ENCODE results near the gene ABL2.

The ABL2 gene

DNA sequence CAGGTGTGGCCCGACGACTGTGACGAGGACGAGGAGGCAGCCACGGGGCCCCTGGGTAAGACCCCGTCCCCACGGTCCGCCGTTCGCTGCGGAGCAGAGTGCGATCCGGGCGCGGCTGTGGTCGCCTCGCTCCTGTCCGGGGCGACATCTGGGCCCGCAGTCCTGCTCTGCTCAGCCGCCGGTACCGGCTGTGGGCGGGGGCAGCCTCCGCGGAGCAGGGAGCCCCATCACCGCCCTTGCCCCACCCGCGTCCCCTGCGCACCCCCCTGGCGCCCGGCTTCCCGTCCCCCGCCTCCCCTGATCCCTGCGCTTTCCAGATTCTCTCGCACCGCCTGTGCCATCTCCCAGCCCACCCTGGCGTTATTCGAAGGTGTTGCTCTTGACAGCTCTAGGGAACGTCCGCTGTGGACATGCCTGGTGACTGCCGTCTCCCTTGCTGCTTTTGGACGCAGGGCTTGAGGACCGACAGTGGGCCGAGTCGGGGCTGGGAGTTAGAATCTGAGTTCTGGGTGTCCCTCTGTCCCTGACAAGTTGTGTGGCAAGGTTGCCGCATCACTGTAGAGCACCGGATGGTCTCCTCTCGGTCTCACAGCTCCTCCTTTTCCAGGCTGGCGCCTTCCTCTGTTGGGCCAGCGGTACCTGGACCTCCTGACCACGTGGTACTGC lies 147.0 kb downstream of the ABL2 start:
- H3K4me3 ChIP-seq (ENCODE audit: low read depth, low read length): peak overlapping the region; percentile 83
- TF ChIP-seq, protein P1, sequence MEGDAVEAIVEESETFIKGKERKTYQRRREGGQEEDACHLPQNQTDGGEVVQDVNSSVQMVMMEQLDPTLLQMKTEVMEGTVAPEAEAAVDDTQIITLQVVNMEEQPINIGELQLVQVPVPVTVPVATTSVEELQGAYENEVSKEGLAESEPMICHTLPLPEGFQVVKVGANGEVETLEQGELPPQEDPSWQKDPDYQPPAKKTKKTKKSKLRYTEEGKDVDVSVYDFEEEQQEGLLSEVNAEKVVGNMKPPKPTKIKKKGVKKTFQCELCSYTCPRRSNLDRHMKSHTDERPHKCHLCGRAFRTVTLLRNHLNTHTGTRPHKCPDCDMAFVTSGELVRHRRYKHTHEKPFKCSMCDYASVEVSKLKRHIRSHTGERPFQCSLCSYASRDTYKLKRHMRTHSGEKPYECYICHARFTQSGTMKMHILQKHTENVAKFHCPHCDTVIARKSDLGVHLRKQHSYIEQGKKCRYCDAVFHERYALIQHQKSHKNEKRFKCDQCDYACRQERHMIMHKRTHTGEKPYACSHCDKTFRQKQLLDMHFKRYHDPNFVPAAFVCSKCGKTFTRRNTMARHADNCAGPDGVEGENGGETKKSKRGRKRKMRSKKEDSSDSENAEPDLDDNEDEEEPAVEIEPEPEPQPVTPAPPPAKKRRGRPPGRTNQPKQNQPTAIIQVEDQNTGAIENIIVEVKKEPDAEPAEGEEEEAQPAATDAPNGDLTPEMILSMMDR (IDR thresholded peaks at IDR 0.05; ENCODE audit: low read depth, low read length): no peak

DNA sequence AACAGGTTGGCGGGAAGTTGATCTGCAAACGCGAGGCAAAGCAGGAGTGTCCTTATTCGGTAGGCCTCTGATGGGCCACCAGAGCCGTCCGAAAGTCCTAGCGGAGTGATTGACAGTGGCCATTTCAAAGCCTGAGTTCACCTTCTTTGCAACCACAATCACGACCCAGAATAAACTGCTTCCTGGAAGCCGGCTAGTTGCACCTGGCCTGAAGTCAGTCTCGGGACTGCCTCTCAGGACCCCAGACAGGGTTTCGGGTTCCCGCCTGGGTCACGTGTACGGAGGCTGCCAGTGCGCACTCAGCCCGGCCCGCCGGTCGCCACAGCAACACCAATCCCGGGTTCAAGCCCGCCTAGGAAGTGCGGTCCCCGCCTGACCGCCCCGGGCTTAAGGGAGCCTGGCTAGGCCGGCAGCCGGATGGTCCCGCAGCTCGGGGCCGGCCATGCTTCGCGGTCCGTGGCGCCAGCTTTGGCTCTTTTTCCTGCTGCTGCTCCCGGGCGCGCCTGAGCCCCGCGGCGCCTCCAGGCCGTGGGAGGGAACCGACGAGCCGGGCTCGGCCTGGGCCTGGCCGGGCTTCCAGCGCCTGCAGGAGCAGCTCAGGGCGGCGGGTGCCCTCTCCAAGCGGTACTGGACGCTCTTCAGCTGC lies 147.7 kb downstream of the ABL2 start, which contains the start of gene TOR3A:
TSS of gene TOR3A (plus strand) at position 384 of the 646 bp plus-strand sequence. CDS start at position 443, 59 bp downstream.
- TF ChIP-seq, protein P1 (IDR thresholded peaks at IDR 0.05; ENCODE audit: low read depth, low read length): no peak
- H3K4me3 ChIP-seq (ENCODE audit: low read depth, low read length): peak within 1 kb of the TSS; percentile 83

DNA sequence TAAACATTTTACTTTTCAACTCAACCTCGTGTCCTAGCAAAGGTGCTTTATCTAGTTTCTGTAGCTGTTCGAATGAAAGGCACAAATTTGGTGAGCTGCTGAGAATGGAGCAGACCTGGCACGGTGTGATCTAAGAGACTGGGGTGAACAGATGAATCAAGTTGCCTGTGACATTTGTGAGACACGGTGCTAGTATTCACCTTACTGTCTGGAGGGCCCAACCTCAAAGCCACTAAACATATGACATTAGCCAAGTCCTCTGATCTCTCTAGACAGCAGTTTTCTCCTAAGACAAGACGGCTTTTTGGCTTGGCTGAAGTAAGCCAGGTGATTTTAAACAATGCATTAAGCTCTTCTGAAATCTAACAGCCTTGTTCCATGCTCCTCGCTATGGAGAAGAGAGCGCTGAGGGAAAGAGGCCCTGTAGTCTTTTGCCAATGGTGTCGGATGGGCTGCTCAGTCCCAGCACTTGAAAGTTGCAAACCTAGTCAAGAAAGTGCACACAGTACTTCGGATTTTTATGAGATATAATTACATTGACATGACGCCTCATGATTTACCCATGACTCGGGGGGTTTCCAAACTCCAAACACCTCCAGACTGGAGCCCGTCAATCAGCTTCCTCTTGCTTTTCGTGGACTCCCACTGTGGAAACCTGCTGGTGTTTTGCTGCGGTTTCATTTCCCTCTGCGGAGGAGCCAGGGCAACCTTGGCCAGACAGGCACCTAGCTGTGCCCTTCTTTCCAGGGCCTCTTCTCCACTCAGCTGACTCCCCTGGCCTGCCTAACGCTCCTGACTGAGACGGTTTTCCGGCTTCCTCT lies 148.4 kb downstream of the ABL2 start:
- peak overlapping the region; percentile 83 for H3K4me3 ChIP-seq (ENCODE audit: low read depth, low read length)
- TF ChIP-seq, protein P1 (IDR thresholded peaks at IDR 0.05; ENCODE audit: low read depth, low read length): no peak

DNA sequence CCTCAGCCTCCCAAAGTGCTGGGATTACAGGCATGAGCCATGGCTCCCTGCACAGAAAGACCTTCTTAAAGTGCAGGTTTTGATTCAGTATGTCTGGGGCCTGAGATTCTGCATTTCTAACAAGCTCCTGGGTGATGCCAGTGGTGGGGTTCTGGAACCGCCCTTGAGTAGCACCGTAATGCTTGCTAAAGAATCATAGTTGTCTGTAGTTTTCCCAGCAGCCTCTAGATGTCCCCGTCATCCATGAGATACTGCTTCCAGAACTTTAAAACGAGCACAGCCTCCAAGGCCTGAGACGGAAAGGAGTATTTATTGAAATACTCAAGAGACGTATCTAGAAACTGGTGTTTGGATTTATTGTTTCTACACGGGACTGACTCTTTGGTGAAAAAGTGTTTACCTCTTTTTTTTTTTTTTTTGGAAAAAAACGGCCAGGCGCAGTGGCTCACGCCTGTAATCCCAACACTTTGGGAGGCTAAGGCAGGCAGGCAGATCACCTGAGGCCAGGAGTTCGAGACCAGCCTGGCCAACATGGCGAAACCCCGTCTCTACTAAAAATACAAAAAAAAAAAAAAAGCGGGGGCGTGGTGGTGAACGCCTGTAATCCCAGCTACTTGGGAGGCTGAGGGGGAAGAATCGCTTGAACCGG lies 150.2 kb downstream of the ABL2 start:
- TF ChIP-seq, protein P1 (IDR thresholded peaks at IDR 0.05; ENCODE audit: low read depth, low read length): peak; percentile 66
- H3K4me3 ChIP-seq (ENCODE audit: low read depth, low read length): no peak overlapping the region

DNA sequence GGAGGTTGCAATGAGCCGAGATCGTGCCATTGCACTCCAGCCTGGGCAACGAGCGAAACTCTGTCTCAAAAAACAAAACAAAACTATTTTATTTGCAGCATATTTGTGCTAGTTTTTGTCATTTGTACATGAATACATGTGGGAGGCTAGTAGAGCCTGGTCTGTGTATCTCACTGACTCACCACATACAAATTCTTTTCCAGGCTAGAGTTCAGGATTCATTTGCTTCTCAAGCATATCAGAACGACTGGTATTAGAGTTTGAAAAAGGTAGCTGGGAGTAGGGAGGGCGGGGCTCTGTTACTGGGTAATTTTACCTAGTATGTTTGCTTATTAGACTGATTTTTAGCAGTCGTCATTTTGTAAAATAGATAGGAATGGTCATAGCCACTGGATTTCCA lies 152.1 kb downstream of the ABL2 start:
- H3K4me3 ChIP-seq (ENCODE audit: low read depth, low read length): no peak overlapping the region
- TF ChIP-seq, protein P1 (IDR thresholded peaks at IDR 0.05; ENCODE audit: low read depth, low read length): no peak

DNA sequence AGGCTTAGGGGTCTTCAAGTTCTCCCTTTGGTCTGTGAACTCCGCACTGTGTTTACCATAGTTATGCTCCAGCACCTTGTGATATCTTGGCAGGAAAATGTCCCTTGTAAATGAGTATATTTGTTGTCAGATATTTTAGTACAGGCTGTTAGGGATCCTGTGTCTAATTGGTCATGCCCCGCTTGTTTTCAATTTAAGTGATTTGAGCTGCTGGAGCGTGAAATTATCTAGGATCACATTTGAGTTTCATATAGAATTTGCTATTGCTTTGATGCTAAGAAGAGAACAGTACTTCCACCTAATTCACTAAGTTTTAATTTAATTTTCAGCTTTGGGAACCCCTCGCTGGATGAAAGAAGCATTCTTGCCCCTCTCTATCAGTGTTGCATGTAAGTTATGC lies 163.0 kb downstream of the ABL2 start:
- TF ChIP-seq, protein P1 (IDR thresholded peaks at IDR 0.05; ENCODE audit: low read depth, low read length): no peak
- H3K4me3 ChIP-seq (ENCODE audit: low read depth, low read length): no peak overlapping the region
